GM23248 (cell line): ENCODE measurements around the gene PIGA.

Experiments used
- EZH2 ChIP-seq: fragments of 200-600 bp; sonication (generic); IDR thresholded peaks from 2 replicates; pipeline ENCODE4 v1.6.1; 2018; ENCODE audit warnings: antibody characterized with exemption, mild to moderate bottlenecking; ENCODE audit not compliant: insufficient read depth, poor library complexity, severe bottlenecking
- EZH2phosphoT487 ChIP-seq: fragments of 200-600 bp; sonication (generic); IDR thresholded peaks from 2 replicates; pipeline ENCODE4 v1.6.1; 2018; ENCODE audit warnings: antibody characterized with exemption, moderate library complexity, mild to moderate bottlenecking, low read depth; ENCODE audit not compliant: insufficient read depth

DNA sequence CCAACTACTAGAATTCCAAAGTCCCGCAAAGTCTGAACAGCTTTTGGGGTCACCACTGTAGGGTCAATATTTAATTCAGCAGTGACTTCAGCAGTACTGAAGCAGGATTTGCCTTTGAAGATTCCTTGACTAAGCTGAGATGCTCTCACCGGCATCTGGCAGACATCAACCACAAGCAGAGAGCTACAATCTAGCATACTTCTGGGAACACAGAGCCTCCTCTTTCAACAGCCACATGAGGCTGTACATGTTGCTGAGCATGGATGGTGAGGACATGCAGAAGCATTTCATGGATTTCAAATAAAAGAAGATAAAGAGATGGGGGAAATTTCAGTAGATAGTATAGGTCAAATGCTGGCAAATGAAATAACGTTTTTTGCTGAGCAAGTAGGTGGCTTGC, 13.3 kb downstream of the PIGA start:
- TF ChIP-seq EZH2 (no peak), EZH2phosphoT487 (no peak)
